IMR-90 (cell line): ENCODE results near the gene ABCA3.

Source experiments
- BHLHE40 ChIP-seq: fragments of 150-350 bp; IDR thresholded peaks from 2 replicates; pipeline ENCODE4 v1.6.1; 2016; ENCODE audit warnings: mild to moderate bottlenecking, low read depth, low read length
- CHD1 ChIP-seq: IDR thresholded peaks from 2 replicates; pipeline ENCODE4 v1.6.1; 2012; ENCODE audit warnings: low read depth, low read length, improper control_type of control experiment
- CTCF ChIP-seq: conservative IDR thresholded peaks from 2 replicates; pipeline ENCODE4 v1.5.1; 2012; ENCODE audit warnings: mild to moderate bottlenecking, low read depth, low read length, improper control_type of control experiment
- FOS ChIP-seq: fragments of 150-350 bp; IDR thresholded peaks from 2 replicates; pipeline ENCODE4 v1.6.1; 2016; ENCODE audit warnings: low read depth, low read length
- MAFK ChIP-seq: IDR thresholded peaks from 2 replicates; pipeline ENCODE4 v1.6.1; 2012; ENCODE audit warnings: low read depth, low read length, improper control_type of control experiment
- POLR2A ChIP-seq: IDR thresholded peaks from 2 replicates; pipeline ENCODE4 v1.6.1; 2012; ENCODE audit warnings: mild to moderate bottlenecking, low read depth, low read length
- RAD21 ChIP-seq: IDR thresholded peaks from 2 replicates; pipeline ENCODE4 v1.6.1; 2012; ENCODE audit warnings: low read length, improper control_type of control experiment
- RFX5 ChIP-seq: IDR thresholded peaks from 2 replicates; pipeline ENCODE4 v1.8.0; 2012; ENCODE audit warnings: low read depth, mild to moderate bottlenecking, low read length, moderate library complexity
- USF2 ChIP-seq: fragments of 150-350 bp; IDR thresholded peaks from 2 replicates; pipeline ENCODE4 v1.6.1; 2017; ENCODE audit warnings: mild to moderate bottlenecking, antibody characterized with exemption, low read length, low read depth

- no peak for TF ChIP-seq CTCF
- no peak for TF ChIP-seq POLR2A
- TF ChIP-seq RAD21, result no peak
- no peak for TF ChIP-seq CHD1
- TF ChIP-seq BHLHE40, result no peak
- no peak for TF ChIP-seq RFX5
- no peak for TF ChIP-seq MAFK
- no peak for TF ChIP-seq USF2
- TF ChIP-seq FOS, result no peak
Observed at GRCh38 chr16:2235234-2235651, 105.3 kb downstream of the ABCA3 start.
